GM18870 (cell line): ENCODE results near the gene SP110.
"Not testable (repeated sequence)": the region's sequence is repeated elsewhere in the genome, so short reads cannot be mapped to it uniquely, and the experiment has no call there.

Experiments
- ATAC-seq: cut with Tn5 transposase; IDR thresholded peaks from one replicate; pipeline ENCODE4 v1.9.1; 2021; ENCODE audit warnings: moderate library complexity; ENCODE audit not compliant: unreplicated experiment

Gene SP110

GRCh38 chr2:230219419-230220331 lies at the start of gene SP110:
TSS of gene SP110 (minus strand) at chr2:230219984. CDS start at chr2:230216927, 3,057 bp downstream.
- peak; percentile 81 for ATAC-seq

- peak; percentile 62 for ATAC-seq
Measured at GRCh38 chr2:230268606-230269243, 48.9 kb upstream of the SP110 start.

- peak; percentile 63 for ATAC-seq
Measured at GRCh38 chr2:230267556-230267955, 47.8 kb upstream of the SP110 start.

GRCh38 chr2:230267059-230267458 lies 47.3 kb upstream of the SP110 start:
- ATAC-seq = peak; percentile 20

- no peak for ATAC-seq
Measured at GRCh38 chr2:230266638-230267037, 46.9 kb upstream of the SP110 start.

GRCh38 chr2:230264945-230265344 lies 45.2 kb upstream of the SP110 start:
- ATAC-seq = not testable (repeated sequence)

- ATAC-seq = no peak
Measured at GRCh38 chr2:230262246-230262645, 42.5 kb upstream of the SP110 start.

- no peak for ATAC-seq
Measured at GRCh38 chr2:230258483-230258882, 38.7 kb upstream of the SP110 start.

- no peak for ATAC-seq
Measured at GRCh38 chr2:230256733-230257332, 37.0 kb upstream of the SP110 start.

- no peak for ATAC-seq
Measured at GRCh38 chr2:230254152-230254881, 34.5 kb upstream of the SP110 start.

GRCh38 chr2:230250231-230250630 lies 30.4 kb upstream of the SP110 start:
- no peak for ATAC-seq

GRCh38 chr2:230246206-230246605 lies 26.4 kb upstream of the SP110 start:
- ATAC-seq = no peak

GRCh38 chr2:230244211-230244610 lies 24.4 kb upstream of the SP110 start:
- ATAC-seq = no peak

- ATAC-seq = peak; percentile 76
Measured at GRCh38 chr2:230234845-230235244, 15.1 kb upstream of the SP110 start.

GRCh38 chr2:230234122-230234722 lies 14.4 kb upstream of the SP110 start:
- peak; percentile 49 for ATAC-seq

GRCh38 chr2:230231251-230231650 lies 11.5 kb upstream of the SP110 start:
- ATAC-seq = no peak

GRCh38 chr2:230230496-230231200 lies 10.9 kb upstream of the SP110 start:
- ATAC-seq = no peak

GRCh38 chr2:230230087-230230486 lies 10.3 kb upstream of the SP110 start:
- no peak for ATAC-seq

- ATAC-seq = no peak
Measured at GRCh38 chr2:230227216-230227615, 7.4 kb upstream of the SP110 start.

GRCh38 chr2:230226051-230226551 lies 6.3 kb upstream of the SP110 start:
- ATAC-seq = peak; percentile 73
